Measurements from ENCODE around the gene RANBP10. TPM values are rescaled to one million over a fixed set of nuclear protein-coding genes. Genes with fewer than 3 reads are reported as not detected.

The RANBP10 gene
- total and polyA plus RNA-seq, 2 of the 13 experiments (the other 11 are each of a cell fraction or from before 2014, with no cell fraction given) = 9.2 to 22.7 TPM

DNA sequence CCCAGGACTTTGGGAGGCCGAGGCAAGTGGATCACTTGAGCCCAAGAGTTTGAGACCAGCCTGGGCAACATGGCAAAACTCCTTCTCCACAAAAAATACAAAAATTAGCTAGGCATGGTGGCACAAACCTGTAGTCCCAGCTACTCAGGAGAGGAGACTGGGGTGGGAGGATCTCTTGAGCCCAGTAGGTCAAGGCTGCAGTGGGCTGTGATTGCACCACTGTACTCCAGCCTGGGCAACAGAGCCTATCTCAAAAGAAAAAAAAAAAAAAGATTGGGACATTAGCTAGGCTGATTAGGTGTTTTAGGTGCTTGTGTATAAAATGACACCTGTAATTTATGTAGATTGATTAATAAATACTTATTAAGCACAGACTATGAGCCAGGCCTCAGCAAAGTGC is 97.3 kb downstream of the RANBP10 start (continued):
- TF ChIP-seq, protein P1, sequence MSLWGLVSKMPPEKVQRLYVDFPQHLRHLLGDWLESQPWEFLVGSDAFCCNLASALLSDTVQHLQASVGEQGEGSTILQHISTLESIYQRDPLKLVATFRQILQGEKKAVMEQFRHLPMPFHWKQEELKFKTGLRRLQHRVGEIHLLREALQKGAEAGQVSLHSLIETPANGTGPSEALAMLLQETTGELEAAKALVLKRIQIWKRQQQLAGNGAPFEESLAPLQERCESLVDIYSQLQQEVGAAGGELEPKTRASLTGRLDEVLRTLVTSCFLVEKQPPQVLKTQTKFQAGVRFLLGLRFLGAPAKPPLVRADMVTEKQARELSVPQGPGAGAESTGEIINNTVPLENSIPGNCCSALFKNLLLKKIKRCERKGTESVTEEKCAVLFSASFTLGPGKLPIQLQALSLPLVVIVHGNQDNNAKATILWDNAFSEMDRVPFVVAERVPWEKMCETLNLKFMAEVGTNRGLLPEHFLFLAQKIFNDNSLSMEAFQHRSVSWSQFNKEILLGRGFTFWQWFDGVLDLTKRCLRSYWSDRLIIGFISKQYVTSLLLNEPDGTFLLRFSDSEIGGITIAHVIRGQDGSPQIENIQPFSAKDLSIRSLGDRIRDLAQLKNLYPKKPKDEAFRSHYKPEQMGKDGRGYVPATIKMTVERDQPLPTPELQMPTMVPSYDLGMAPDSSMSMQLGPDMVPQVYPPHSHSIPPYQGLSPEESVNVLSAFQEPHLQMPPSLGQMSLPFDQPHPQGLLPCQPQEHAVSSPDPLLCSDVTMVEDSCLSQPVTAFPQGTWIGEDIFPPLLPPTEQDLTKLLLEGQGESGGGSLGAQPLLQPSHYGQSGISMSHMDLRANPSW (CRISPR knock-in tag; IDR thresholded peaks at IDR 0.05; ENCODE audit: borderline replicate concordance) = no peak
- TF ChIP-seq NR2F6 (IDR thresholded peaks at IDR 0.05) (peak; percentile 27; the same call in 1 of the 2 replicates), NR2F6 (CRISPR knock-in tag; IDR thresholded peaks at IDR 0.05) (no peak), EZH2 (conservative IDR thresholded peaks at IDR 0.05; ENCODE audit: low read depth, low read length) (no peak), CEBPG (CRISPR knock-in tag; IDR thresholded peaks at IDR 0.05) (peak; percentile 37; the same call in 1 of the 2 replicates)

GRCh38 chr16:67708368-67708771 is 98.0 kb downstream of the RANBP10 start:
- peaks cover 23% of the 10 kb centered on the region for H3K79me2 ChIP-seq (ENCODE audit: insufficient read depth, low read length)
- peaks cover 0 to 2% of the 10 kb centered on the region in 2 experiments; a peak in 2 of 5 replicates for H3K36me3 ChIP-seq (replicated peaks in 1 of 2; ENCODE audit: control insufficient read depth in 1 of 2, insufficient read depth in 2 of 2, low read length in 2 of 2)
- no TSS peak for BruUV-seq (replicated peaks)
- ATAC-seq (no peak; the same call in 2 of the 3 replicates), FAIRE-seq (no peak), DNase-seq (ENCODE audit: low spot score) (no peak)
- CTCF ChIA-PET (ENCODE audit: low intra/inter-chr PET ratio, low total read pairs) = no interaction called here
- H3K27me3 ChIP-seq (ENCODE audit: control insufficient read depth in 1 of 2, insufficient read depth in 2 of 2, low read length in 2 of 2) = no peaks in the 10 kb centered on the region
- no peak overlapping the region for H2AFZ ChIP-seq (ENCODE audit: low read length)
- H3K9me3 ChIP-seq (ENCODE audit: low read length) = no peaks in the 10 kb centered on the region
- WGBS (ENCODE audit: low lambda C conversion rate) = 92% methylated on average over 2 of the region's 2 CpGs
- H3K27ac ChIP-seq (ENCODE audit: extremely low read length, insufficient read depth, low read length) = no peak overlapping the region
- no peak overlapping the region for H3K4me3 ChIP-seq (replicated peaks in 1 of 3; ENCODE audit: insufficient read depth in 1 of 3, low read depth in 2 of 3, low read length in 3 of 3)
- intact Hi-C loops (cut with micrococcal nuclease; ENCODE audit: unreplicated experiment) (no loop called here), in situ Hi-C loops (cut with HindIII; ENCODE audit: extremely low pct_ligation_motif_present, low pct_unique_long_range_greater_than_20kb) (no loop called here)
- H3K9ac ChIP-seq (ENCODE audit: insufficient read depth, low read depth, low read length) = no peak overlapping the region
- POLR2A ChIA-PET = interaction anchor here (1.1 kb wide), 2 partner anchors 138 to 376 kb away, joined by 3 read pairs; partner anchors contain the start of gene NUTF2
- H3K4me2 ChIP-seq (ENCODE audit: low read depth, low read length) = no peak overlapping the region
- peaks cover 11% of the 10 kb centered on the region; the same call in 1 of the 2 replicates for H3K4me1 ChIP-seq (ENCODE audit: insufficient read depth, low read length)
- TF ChIP-seq HIVEP1 (CRISPR knock-in tag; IDR thresholded peaks at IDR 0.05) (no peak), TEAD3 (CRISPR knock-in tag; optimal IDR thresholded peaks at IDR 0.05; ENCODE audit: borderline replicate concordance) (no peak), ZNF3 (CRISPR knock-in tag; IDR thresholded peaks at IDR 0.05) (no peak)
- no peaks in the 10 kb centered on the region for H4K20me1 ChIP-seq (ENCODE audit: insufficient read depth, low read length)

Data from HepG2 (cell line).